ENCODE results near the gene PIK3R6. TPM values are rescaled to one million over a fixed set of nuclear protein-coding genes. Genes with fewer than 3 reads are reported as not detected.

PIK3R6 gene
- total and polyA plus RNA-seq, 2 experiments from 2014 or later, result 0.11 to 0.24 TPM

DNA sequence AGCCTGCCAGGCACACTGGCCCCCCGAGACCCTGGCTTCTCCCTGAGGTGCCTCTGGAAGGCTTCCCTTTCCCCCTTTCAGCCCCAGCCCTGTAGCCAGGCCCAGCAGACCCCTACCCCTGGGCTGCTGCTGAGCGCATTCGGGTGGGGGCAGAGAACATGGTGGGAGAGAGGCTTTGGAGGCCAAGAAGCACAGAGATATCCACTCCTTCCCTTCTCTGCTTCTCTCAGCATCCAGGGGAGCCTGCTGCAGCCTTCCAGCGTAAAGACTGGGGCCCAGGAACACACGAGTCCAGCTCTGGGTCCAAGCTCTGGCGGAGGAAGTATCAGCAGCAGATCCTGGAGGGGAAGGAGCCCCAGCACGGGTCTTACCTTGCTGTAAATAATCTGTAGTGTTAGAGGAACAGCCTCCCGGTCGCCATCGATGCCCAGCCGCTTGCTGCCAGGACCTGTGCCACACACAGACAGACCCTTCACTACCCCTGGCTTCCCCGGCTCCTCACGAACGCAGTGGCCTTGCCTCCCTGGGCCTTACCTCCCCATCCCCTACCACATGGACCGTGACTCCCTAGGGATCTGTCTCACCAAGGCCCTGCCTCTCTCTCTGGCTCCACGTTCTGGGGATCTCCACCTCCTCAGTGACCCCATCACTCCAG lies 17.0 kb upstream of the PIK3R6 start:
- H3F3A ChIP-seq (replicated peaks; ENCODE audit: low read depth), result no peaks in the 10 kb centered on the region
- no peaks in the 10 kb centered on the region for H3K27me3 ChIP-seq (ENCODE audit: insufficient read depth)
- H3K27me3 Mint-ChIP-seq (ENCODE audit: insufficient read depth, low read depth, poor library complexity), result peaks cover 5% of the 10 kb centered on the region
- H3K4me1 Mint-ChIP-seq, result 0 out of 3 replicates have a peak, but pooled peaks cover 2% of the 10 kb centered on the region
- no peak overlapping the region for H3K4me3 Mint-ChIP-seq
- no peaks in the 10 kb centered on the region for H3K36me3 ChIP-seq (ENCODE audit: insufficient read depth)
- TF ChIP-seq ZNF114 (CRISPR knock-in tag; IDR thresholded peaks at IDR 0.05), result no peak
- no peak for TF ChIP-seq EZH2 (IDR thresholded peaks at IDR 0.05; ENCODE audit: low read depth, unreplicated experiment)
- no peak for TF ChIP-seq EZH2phosphoT487 (IDR thresholded peaks at IDR 0.05; ENCODE audit: unreplicated experiment)
- TF ChIP-seq NANOG (IDR thresholded peaks at IDR 0.05; ENCODE audit: borderline replicate concordance), result no peak
- TF ChIP-seq CTCF (conservative IDR thresholded peaks at IDR 0.05; ENCODE audit: low read depth in 2 of 2), result no peak
- TF ChIP-seq ZNF331 (CRISPR knock-in tag; IDR thresholded peaks at IDR 0.05; ENCODE audit: low read depth), result no peak
- TF ChIP-seq, protein P1, sequence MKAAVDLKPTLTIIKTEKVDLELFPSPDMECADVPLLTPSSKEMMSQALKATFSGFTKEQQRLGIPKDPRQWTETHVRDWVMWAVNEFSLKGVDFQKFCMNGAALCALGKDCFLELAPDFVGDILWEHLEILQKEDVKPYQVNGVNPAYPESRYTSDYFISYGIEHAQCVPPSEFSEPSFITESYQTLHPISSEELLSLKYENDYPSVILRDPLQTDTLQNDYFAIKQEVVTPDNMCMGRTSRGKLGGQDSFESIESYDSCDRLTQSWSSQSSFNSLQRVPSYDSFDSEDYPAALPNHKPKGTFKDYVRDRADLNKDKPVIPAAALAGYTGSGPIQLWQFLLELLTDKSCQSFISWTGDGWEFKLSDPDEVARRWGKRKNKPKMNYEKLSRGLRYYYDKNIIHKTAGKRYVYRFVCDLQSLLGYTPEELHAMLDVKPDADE (IDR thresholded peaks at IDR 0.05), result no peak
- TF ChIP-seq ZNF462 (CRISPR knock-in tag; IDR thresholded peaks at IDR 0.05), result no peak
- TF ChIP-seq POLR2AphosphoS5 (IDR thresholded peaks at IDR 0.05; ENCODE audit: low read depth), result no peak
- H2AFZ ChIP-seq, result no peak overlapping the region
- H3K4me1 ChIP-seq (ENCODE audit: insufficient read depth), result no peaks in the 10 kb centered on the region
- H3K27ac Mint-ChIP-seq, result no peak overlapping the region; the same call in 1 of the 2 replicates
- H3K9me3 Mint-ChIP-seq, result no peaks in the 10 kb centered on the region
- DNase-seq (ENCODE audit: low spot score) (no peak), ATAC-seq (no peak)
- no peaks in the 10 kb centered on the region for H4K20me1 ChIP-seq (replicated peaks; ENCODE audit: insufficient read depth)
- H3K27ac ChIP-seq (ENCODE audit: low read depth), result no peak overlapping the region
- peaks cover 4% of the 10 kb centered on the region; the same call in 2 of the 3 replicates for H3K36me3 Mint-ChIP-seq (ENCODE audit: low read depth)
- H3K79me2 ChIP-seq (replicated peaks; ENCODE audit: insufficient read depth), result no peaks in the 10 kb centered on the region
- H3K9me2 ChIP-seq (ENCODE audit: insufficient read depth), result no peaks in the 10 kb centered on the region
- H3K4me2 ChIP-seq, result no peak overlapping the region
- H3K4me3 ChIP-seq, result no peak overlapping the region
